GM20000 (cell line): ENCODE results near the gene PLXND1.

Source experiments
- DNase-seq: peaks from one replicate; pipeline ENCODE4 v3.0.0; 2012; ENCODE audit warnings: low spot score
- TF ChIP-seq, protein P1 (sequence below): IDR thresholded peaks from 2 replicates; pipeline ENCODE4 v1.5.1; 2012; ENCODE audit warnings: mild to moderate bottlenecking, control low read depth; ENCODE audit errors: extremely low read depth, missing control alignments

Gene PLXND1

DNA sequence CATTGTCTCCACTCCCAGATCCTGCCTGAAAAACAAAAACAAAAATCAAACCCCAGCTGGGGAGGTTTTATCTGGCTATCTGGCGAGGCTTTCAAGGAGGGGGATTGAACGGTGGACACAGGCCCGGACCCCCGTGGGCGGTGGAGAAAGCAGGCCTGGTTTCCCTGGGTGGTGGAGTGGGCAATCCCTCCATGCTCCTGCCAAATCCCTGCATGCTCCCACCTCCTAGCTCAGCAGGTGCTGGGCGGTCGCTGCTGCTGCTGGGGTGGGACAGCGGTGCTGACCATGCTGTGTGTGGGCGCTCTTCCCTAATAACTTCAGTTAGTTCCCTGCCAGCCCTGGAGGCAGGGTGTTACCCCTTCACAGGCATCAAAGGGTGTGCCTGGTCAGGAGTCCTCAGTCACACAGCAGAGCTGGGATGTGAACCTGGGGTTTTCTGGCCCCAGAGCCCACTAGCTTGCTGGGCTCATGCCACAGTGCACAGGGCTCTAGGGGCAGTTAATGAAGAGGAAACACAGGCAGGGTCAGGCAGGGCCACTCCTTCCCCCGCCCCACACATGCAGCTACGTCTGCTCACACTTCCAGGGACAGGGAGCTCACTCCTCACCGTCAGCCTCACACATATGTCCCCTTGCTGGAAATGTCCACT is 15.9 kb upstream of the PLXND1 start:
- TF ChIP-seq, protein P1, sequence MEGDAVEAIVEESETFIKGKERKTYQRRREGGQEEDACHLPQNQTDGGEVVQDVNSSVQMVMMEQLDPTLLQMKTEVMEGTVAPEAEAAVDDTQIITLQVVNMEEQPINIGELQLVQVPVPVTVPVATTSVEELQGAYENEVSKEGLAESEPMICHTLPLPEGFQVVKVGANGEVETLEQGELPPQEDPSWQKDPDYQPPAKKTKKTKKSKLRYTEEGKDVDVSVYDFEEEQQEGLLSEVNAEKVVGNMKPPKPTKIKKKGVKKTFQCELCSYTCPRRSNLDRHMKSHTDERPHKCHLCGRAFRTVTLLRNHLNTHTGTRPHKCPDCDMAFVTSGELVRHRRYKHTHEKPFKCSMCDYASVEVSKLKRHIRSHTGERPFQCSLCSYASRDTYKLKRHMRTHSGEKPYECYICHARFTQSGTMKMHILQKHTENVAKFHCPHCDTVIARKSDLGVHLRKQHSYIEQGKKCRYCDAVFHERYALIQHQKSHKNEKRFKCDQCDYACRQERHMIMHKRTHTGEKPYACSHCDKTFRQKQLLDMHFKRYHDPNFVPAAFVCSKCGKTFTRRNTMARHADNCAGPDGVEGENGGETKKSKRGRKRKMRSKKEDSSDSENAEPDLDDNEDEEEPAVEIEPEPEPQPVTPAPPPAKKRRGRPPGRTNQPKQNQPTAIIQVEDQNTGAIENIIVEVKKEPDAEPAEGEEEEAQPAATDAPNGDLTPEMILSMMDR: no peak
- DNase-seq: no peak

DNA sequence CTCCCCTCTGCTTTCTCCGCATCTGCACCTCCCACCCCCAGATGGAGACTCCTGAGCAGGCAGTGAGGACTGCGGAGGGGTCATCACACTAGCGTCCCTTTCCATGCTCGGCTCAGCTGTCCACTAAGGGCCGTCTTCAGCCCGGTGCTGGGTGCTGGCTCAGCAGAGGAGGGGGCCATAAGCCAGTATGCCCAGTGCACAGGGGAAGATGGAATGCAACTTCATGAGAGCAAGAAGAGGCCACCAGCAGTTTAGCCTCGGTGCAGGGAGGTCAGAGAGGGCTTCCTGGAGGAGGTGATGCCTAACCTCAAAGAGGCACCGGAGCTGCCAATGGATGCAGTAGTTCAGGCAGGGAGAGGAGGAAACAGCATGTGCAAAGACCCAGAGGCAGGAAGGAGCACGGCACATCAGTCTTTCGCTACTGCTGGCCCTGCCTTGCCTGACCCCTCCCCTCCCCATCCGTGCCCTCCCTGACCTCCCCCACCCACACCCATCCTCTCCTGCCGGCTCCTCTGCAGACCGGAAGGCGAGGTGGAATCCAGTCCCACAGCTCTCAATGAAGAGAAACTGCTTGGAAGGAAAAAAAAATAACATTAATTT is 15.2 kb upstream of the PLXND1 start:
- TF ChIP-seq, protein P1: no peak
- DNase-seq: no peak

DNA sequence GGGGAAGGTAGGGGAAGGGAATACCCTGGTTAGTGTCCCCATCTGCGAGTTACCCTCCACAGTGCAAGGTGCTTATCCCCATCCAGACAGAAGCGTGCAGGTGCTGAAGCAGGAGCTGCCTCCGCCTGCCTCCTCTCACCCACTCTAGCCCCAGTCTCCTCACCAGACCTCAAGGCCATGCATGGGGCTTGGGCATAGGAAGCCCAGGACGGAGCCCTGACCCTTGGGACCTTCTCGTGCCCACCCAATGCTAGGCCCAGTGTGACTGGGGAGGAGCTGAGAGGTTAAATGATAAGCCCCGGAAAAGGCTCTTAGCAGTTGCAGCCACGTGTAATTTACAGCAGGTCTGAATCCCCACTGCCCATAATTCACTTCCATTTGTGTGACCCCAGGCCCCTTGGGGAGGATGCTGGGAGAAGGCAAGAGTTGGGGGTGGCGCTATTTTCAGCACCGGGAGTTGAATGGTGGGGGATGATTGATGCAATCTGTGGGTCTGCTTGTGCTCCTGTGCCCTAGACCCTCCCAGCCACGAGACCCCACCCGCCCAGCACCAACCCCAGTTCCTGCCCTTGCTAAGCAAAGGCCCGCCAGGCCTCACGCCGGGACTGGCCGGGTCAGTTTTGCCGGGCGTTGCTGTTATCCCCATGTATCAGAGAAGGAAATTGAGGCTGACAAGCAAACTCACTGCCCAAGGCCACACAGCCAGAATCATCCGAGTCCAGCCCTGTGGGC is 14.5 kb upstream of the PLXND1 start:
- TF ChIP-seq, protein P1: no peak
- no peak for DNase-seq

DNA sequence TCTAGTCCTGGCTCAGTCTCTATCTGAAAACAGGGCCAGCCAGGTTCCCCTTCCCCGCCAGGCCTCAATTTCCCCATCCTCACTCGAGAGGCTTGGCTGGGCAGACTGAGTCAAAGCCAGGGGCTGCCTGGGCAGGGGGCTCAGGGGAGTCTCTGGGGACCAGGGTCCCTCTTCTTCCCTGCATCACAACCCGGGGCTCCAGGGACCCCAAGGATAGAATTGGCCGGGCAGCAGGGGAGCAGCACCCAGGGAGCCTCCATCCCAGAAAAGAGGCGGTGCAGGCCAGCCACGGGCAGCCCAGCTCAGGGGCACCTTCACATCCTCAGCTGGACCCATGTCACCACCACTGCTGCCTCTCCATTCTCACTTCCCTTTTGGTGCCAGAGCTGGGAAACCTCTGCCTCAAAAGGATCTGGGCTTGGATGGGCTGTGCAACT is 13.3 kb upstream of the PLXND1 start:
- DNase-seq: no peak
- TF ChIP-seq, protein P1: no peak

DNA sequence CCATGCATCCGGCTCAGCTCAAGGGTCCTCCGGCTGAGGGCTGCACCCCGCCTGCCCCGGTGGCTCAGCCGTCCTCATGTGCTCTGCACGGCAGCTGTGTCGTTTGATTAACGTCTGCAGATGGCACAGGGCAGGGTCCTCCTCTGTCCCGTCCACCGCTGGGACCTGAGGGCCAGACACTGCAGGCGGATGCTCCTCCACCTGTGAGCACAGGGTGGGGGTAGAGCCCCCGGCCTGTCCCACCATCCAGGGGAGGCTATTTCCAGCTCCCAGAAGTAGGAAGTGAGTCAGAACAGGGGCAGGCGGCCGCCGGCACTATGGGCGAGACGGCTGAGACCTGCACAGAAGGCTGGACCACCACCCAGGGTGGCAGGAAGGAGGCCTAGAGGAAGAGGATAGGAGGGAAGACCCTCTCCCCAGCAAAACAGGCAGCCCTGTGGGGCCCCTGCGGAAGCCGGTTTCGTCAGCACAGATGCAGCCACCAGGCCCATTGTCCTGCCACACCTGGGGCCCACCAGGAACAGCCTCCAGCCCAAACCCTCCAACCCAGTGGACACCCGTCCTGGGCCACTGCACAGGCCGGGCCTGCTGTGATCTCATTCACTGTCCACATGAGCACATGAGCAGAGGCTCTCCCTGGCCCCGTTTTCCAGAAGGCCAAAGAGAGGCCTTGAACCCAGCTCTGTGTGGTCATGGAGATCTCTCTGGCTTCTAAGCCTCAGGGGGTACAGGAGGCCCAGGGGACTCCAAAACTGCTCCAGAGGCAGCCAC is 12.6 kb upstream of the PLXND1 start:
- DNase-seq: no peak
- TF ChIP-seq, protein P1: no peak

DNA sequence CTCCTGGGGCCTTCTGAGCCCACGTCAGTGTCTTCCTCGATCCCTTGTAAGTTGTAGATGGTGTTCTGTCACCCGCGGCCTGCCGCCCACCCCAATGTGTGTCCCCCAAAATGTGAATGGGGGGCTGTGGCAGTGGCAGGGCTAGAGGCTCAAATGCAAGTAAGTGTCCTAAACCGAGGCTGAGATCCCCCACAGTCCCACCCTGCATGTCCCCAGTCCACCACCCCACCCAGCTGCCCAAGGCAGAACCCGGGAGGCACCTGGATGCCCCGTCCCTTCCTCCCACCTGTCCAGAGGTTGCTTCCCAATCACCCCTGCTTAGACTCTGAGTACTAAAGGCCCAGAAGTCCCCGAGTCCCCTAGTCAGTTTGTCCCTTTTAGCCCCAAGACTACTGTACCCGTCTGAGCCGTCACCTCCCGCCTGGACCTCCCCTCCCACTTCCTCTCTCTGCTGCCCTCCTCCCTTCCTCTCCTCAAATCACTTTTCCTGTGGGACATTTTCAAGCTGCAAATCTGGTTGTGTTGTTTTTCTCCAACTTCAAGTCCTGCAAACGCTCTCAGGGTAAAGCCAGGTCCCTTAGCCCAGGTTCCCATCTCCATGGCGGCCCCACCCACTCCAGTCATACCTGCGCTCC is 11.8 kb upstream of the PLXND1 start:
- TF ChIP-seq, protein P1: no peak
- DNase-seq: no peak
